GM08714 (cell line): ENCODE results near the gene DGKI.

Experiments
- H3K4me3 ChIP-seq: fragments of 200-500 bp; sonication (Bioruptor generic); 2 replicates; pipeline ENCODE4 v1.5.1; 2014; ENCODE audit warnings: mild to moderate bottlenecking, low read length, inconsistent platforms
- ZNF274 ChIP-seq: IDR thresholded peaks from 2 replicates; pipeline ENCODE4 v1.6.1; 2012; ENCODE audit warnings: mild to moderate bottlenecking, low read depth, low read length

The DGKI gene

DNA sequence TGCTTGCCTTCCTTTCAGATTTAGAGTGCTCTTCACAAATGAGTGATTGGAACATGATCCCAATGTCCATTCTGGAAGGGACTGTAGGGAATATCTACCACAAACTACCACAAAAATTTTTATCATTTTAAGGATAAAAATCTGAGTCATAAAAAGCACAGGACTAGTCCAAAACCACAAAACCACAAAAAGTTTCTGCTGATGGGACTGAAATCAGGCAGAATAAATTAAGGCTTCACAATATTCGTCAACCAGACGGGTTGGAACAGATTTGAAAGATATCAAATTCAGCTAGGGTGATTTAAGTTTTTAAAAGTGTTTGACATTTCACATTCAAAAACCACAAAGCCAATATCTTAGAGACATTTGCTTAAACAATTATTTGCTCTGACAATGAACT lies 403.2 kb downstream of the DGKI start:
- H3K4me3 ChIP-seq: no peak overlapping the region
- TF ChIP-seq ZNF274: no peak

DNA sequence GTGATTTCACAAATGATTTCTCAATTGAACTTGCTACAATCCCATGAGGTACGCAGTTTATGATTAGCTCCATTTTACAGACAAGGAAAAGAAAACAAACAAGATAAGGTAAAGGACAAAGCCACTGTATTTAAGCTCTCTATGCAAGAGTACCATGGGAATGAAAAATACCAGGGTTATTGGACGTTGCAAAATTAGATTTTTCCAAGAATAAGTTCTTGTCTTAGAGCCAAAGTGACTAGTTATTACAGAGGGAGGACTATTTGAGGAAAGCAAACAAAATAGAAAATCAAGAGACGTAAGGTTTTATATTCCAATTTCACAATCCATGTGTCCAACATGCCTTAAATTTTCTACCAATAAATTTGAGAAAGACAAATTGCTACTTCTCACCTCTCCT lies 405.3 kb downstream of the DGKI start:
- no peak for TF ChIP-seq ZNF274
- no peak overlapping the region for H3K4me3 ChIP-seq

DNA sequence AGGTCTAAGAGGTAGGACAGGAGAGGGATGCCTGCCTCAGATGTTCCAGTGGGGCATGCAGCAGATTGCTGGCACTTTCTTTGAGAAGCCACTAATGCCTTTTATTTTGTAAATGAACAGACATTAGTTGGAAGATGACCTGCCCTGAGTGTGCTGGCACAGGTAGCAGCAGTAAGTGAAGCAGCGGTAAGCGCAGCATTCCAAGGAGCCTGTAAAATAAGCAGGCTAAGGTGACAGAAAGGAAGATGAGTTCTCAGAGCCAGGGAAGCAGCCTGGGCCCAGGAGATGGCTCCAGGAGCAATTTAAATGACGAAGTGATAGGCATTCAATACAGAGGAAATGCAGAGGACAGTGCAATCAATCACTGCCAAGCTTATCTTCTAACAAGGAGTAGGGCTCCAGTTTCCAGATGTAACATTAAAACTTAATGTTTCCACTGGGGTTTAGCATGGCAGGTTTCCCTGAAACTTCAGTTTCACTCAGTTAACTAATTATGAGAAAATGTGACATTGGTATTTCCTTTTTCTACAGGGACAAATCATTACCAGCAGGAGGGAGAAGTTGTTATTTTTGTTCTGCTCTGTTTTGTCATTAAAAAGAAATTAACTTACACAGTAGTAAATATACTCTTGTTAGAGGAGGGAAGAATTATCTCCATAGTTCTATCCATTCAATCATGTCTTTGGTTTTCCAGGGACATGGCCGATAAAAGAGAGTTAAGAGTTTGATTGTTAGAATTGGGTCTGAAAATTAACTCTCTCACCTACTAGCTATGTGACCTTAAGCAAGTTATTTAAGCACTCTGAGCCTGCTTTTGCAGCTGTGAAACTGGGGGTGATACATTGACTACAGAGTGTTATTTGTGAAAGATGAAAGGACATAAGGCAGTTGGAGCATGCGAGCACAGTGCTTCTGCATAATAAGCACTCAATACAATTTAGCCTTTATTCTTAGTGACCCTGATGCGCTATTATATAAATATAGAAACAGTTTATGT lies 406.6 kb downstream of the DGKI start:
- no peak for TF ChIP-seq ZNF274
- no peak overlapping the region for H3K4me3 ChIP-seq

DNA sequence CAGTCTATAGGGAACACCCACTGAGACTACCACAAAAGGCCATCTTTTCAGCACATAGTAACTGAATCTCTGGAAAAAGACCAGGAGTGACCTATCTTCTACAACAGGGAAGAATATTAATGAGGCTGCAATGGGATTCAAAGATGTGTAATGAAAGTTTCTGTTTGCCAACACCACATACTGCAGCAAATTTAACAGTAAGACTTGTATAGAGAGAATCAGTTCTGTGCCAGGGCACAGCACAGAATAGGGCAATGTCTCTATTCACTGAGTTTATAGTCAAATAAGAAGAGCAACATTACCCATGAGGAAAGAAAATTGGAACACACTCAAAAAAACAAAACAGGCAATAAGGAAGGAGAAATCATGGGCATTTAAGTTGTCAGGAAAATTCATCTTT lies 411.8 kb downstream of the DGKI start:
- no peak for TF ChIP-seq ZNF274
- no peak overlapping the region for H3K4me3 ChIP-seq

DNA sequence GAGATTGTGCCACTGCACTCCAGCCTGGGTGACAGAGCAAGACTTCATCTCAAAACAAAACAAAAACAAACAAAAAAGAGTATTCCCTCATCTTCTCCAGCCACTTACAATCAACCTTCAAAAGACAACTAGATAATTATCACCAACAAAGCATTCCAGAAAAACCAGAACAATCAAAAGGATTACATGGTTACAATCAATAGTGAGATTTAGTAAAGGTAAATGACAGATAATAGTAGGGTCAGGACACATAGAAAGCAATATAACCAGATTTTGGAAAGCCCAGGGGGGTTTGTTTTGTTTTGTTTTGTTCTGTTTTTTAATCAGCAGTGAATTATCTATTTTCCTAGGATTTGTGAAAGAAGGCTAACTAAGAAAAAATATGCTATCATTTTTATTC lies 412.2 kb downstream of the DGKI start:
- no peak overlapping the region for H3K4me3 ChIP-seq
- TF ChIP-seq ZNF274: no peak

DNA sequence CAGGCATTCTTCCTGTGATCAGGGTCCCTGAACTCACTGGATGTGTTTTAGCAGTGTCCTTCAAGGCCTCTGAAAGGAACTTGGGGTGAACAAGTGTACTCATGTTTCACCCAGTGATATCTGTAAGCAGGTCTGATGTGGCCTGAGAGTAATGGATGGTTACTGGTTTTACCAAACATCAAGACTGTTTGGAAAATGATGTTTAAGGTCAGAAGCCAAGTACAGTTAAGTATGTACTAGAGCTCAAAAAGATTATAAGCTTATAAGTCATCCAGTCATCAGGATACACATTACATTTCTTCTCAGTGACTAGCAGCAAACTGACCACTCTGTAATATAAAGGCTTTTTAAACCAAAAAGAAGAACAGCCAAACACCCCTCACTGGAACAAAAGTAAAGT lies 423.5 kb downstream of the DGKI start:
- no peak overlapping the region for H3K4me3 ChIP-seq
- no peak for TF ChIP-seq ZNF274

DNA sequence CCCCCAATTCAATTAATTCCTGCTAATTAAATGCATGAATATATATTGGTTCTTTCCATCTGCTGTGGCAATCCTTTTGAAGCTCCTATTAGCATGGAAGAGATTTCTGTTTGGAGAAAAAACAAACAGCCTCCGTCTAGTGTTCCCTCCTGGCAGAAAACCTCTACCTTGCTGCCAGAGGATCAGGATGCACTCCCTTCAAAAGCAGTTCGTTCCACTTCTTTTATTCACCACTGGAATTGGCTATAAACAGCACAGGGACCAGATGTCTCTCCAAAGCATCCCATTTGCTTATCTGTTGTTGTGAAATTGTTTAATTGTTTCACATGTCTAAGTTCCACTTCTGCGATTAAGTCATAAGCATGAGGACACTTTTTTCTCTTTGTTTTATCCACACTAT lies 425.4 kb downstream of the DGKI start:
- no peak overlapping the region for H3K4me3 ChIP-seq
- no peak for TF ChIP-seq ZNF274

DNA sequence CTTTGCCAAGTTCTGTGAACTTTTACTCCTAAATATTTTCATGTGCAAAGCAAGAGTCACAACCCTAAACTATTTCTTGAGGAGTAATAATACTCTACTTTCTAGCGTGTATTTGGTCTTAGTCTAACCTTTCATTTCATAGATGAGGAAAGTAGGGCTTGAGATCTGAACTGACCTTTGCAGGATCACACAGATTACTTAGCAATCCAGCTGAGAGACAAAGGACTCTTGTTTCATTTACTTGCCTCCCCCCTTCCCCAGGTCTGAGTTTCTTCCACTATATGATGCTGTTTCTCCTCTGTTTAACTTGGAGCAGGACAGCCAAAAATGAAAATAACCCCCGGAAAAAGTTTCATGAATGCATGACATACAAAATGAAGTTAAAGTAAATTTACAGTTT lies 427.9 kb downstream of the DGKI start:
- no peak for TF ChIP-seq ZNF274
- H3K4me3 ChIP-seq: no peak overlapping the region

DNA sequence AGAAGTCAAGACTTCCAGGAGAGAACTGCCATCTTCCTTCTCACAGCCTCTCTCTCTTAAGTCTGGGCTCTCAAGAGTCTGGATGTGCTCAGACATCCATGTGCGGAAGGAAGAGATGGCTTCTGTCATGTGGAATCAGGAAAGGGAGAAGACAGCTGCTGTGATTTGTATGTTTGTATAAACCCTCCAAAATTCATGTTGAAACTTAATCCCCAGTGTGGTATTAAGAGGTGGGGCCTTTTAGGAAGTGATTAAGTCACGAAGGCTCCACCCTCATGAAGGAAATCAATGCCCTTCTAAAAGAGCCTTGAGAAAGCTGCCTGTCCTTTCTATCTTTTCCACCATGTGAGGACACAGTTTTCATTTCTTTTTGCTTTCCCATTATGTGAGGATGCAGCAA lies 429.3 kb downstream of the DGKI start:
- no peak overlapping the region for H3K4me3 ChIP-seq
- no peak for TF ChIP-seq ZNF274

DNA sequence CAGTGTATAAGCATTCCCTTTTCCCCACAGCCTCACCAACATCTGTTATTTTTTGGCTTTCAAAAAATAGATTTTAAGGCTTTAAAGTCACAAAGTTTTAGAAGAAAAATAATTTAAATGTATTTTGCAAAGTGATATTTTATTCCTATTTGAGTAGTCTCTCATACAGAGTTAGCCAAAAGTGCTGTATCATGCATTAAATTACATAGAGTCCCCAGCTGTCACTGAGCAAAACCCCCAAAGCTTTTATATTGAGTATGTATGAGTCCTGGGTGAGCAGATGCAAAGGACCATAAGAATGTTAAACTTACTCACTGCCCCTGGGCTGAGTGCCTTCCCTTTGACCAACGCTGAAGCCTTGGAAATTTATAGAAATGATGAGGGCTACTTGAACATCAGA lies 432.9 kb downstream of the DGKI start:
- H3K4me3 ChIP-seq: no peak overlapping the region
- no peak for TF ChIP-seq ZNF274

DNA sequence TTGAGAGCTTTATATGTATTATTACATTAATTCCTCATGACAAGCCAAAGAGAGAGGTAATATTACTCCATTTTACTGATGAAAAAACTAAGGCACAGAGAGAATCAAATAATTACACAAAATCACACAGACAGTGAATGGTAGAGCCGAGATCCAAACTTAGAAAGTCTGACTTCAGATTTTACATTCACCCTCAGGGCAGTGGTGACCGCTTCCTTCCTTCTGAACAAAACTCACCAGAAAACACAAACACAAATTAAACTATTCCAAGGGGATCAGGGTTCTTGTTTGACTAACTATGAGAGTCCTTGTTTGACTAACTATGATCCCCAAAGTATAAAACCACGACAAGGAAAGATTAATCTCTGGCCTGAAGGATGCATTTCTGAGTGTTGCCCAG lies 435.3 kb downstream of the DGKI start:
- no peak for TF ChIP-seq ZNF274
- H3K4me3 ChIP-seq: no peak overlapping the region

DNA sequence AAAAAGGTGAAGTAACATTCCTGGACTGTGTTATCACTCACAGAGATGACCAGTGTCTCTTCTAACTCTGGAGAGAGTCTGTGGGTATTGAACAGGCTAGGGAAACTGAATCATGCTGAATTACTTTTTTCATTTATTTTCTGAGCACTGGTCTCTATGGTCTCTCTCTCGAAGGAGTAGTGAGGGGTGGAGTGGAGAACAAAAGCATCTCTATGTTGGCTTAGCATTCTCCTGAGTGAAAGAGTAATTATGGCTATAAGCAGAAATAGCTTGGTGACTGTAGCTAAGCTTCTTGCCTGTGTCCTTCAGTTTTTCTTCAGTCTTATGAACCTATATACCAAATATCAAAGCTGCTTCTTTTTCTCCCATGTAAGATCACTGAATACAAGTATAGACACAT lies 438.6 kb downstream of the DGKI start:
- no peak overlapping the region for H3K4me3 ChIP-seq
- no peak for TF ChIP-seq ZNF274

DNA sequence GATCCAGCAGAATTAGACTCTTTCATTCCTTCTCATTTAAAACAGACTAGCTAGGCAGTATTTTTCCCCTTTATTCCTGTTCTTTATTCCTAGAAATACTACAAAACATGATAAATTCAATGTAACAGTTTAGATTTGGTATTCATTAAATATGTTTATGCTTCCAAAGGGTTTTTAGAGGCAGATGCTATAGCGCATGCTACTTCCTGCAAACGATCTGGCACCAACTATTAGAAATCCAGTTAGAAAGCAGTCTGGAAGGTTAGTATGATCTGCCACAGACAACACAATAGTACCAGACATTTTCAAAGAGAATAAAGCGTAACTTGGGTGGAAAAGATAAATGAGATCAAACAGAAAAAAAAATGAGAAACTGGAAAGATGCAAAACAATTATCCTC lies 439.7 kb downstream of the DGKI start:
- no peak for TF ChIP-seq ZNF274
- H3K4me3 ChIP-seq: no peak overlapping the region

DNA sequence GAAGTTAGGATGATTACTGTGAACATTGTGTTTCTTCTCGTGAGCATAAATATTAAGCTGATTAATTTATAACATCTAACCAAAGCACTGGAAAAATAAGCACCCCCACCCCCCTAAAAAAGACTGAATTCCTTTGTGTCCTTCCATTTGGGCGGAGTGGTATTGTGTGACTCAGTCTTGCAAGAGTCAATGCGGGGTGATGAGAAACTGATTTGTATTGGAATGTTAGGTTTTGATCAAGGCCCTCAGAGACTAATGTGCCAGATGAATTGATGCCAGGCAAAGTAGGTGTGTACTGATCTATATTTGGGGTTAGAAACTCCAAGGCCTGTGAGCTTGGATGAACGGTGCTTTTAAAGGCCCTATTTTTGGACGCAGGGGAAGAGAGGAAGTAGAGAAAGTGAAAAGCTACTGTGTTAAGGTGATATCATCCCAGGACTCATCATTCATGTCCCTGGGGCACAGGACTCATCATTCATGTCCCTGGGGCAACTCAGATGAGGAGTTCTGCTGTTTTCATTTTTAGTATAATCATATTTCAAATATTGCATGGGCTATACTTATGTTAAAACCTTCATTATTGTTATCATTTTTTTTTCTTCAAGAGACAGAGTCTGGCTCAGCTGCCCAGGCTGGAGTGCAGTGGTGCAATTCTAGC lies 442.0 kb downstream of the DGKI start:
- no peak overlapping the region for H3K4me3 ChIP-seq
- TF ChIP-seq ZNF274: no peak

DNA sequence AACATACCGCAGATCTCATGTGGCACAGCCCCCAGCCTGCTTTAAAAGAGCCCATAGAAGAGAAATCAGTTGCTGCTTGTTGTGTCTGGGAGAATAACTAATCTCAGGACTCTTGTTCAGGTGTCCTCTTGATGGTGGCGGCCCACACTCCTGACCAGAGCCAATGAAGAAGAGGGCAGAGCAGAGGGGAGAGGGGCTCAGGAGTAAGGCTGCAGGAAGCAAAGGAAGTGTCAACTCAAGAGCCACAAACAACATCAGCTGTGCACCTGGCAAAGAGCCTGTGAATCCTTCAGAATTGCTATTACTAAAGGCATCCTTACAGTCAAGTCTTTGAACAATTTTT lies 443.4 kb downstream of the DGKI start:
- no peak overlapping the region for H3K4me3 ChIP-seq
- TF ChIP-seq ZNF274: no peak
